ENCODE data around the gene KBTBD4. TPM values are rescaled to one million over a fixed set of nuclear protein-coding genes. Genes with fewer than 3 reads are reported as not detected.

KBTBD4 gene
- total RNA-seq, 2 donors from 2014 or later, result 26.9 to 27.3 TPM

- H3K36me3 Mint-ChIP-seq (ENCODE audit: low read depth), result peaks cover 9% of the 10 kb centered on the region
- no peak overlapping the region for H3K27ac Mint-ChIP-seq
- no peak overlapping the region for H3K4me3 Mint-ChIP-seq
- no peaks in the 10 kb centered on the region for H3K9me3 Mint-ChIP-seq
- ATAC-seq (replicated peaks), result no peak
- peaks cover 23% of the 10 kb centered on the region for H3K27me3 Mint-ChIP-seq
- H3K4me1 Mint-ChIP-seq, result peaks cover 5% of the 10 kb centered on the region
Measured at GRCh38 chr11:47595967-47596366, 17.2 kb upstream of the KBTBD4 start.

- ATAC-seq (replicated peaks), result no peak
- H3K27me3 Mint-ChIP-seq, result peaks cover 23% of the 10 kb centered on the region
- no peaks in the 10 kb centered on the region for H3K9me3 Mint-ChIP-seq
- peaks cover 9% of the 10 kb centered on the region for H3K36me3 Mint-ChIP-seq (ENCODE audit: low read depth)
- peaks cover 5% of the 10 kb centered on the region for H3K4me1 Mint-ChIP-seq
- H3K4me3 Mint-ChIP-seq, result no peak overlapping the region
- H3K27ac Mint-ChIP-seq, result no peak overlapping the region
Measured at GRCh38 chr11:47595029-47595428, 16.3 kb upstream of the KBTBD4 start.

- Mint-ChIP-seq H3K4me1 (peaks cover 5% of the 10 kb centered on the region), H3K36me3 (ENCODE audit: low read depth) (peaks cover 9% of the 10 kb centered on the region), H3K27ac (no peak within 1 kb of the TSS), H3K27me3 (peaks cover 23% of the 10 kb centered on the region), H3K9me3 (no peaks in the 10 kb centered on the region), H3K4me3 (no peak within 1 kb of the TSS)
- ATAC-seq (replicated peaks), result no peak
Measured at GRCh38 chr11:47593934-47594855, 15.4 kb upstream of the KBTBD4 start, which contains the start of gene C1QTNF4. Gene C1QTNF4 (minus strand): TSS chr11:47594411. CDS start chr11:47590810, 3,601 bp downstream.

GRCh38 chr11:47593492-47593933 is 14.7 kb upstream of the KBTBD4 start:
- no peak overlapping the region for H3K27ac Mint-ChIP-seq
- no peaks in the 10 kb centered on the region for H3K9me3 Mint-ChIP-seq
- peaks cover 23% of the 10 kb centered on the region for H3K27me3 Mint-ChIP-seq
- H3K4me3 Mint-ChIP-seq, result no peak overlapping the region
- ATAC-seq (replicated peaks), result no peak
- H3K36me3 Mint-ChIP-seq (ENCODE audit: low read depth), result peaks cover 9% of the 10 kb centered on the region
- peaks cover 5% of the 10 kb centered on the region for H3K4me1 Mint-ChIP-seq

GRCh38 chr11:47592970-47593369 is 14.2 kb upstream of the KBTBD4 start:
- Mint-ChIP-seq H3K27ac (no peak overlapping the region), H3K4me3 (no peak overlapping the region), H3K27me3 (peaks cover 23% of the 10 kb centered on the region), H3K36me3 (ENCODE audit: low read depth) (peaks cover 9% of the 10 kb centered on the region), H3K9me3 (no peaks in the 10 kb centered on the region), H3K4me1 (peaks cover 5% of the 10 kb centered on the region)
- ATAC-seq (replicated peaks), result no peak

- Mint-ChIP-seq H3K9me3 (no peaks in the 10 kb centered on the region), H3K27ac (no peak overlapping the region), H3K4me3 (no peak overlapping the region), H3K27me3 (peaks cover 23% of the 10 kb centered on the region), H3K4me1 (peaks cover 5% of the 10 kb centered on the region), H3K36me3 (ENCODE audit: low read depth) (peaks cover 9% of the 10 kb centered on the region)
- ATAC-seq (replicated peaks), result no peak
Measured at GRCh38 chr11:47592251-47592650, 13.5 kb upstream of the KBTBD4 start.

GRCh38 chr11:47591764-47592163 is 13.0 kb upstream of the KBTBD4 start:
- H3K27me3 Mint-ChIP-seq, result peaks cover 23% of the 10 kb centered on the region
- H3K9me3 Mint-ChIP-seq, result no peaks in the 10 kb centered on the region
- peaks cover 5% of the 10 kb centered on the region for H3K4me1 Mint-ChIP-seq
- no peak for ATAC-seq (replicated peaks)
- no peak overlapping the region for H3K4me3 Mint-ChIP-seq
- peaks cover 9% of the 10 kb centered on the region for H3K36me3 Mint-ChIP-seq (ENCODE audit: low read depth)
- H3K27ac Mint-ChIP-seq, result no peak overlapping the region

GRCh38 chr11:47589977-47590861 is 11.4 kb upstream of the KBTBD4 start:
- Mint-ChIP-seq H3K4me1 (peaks cover 5% of the 10 kb centered on the region), H3K4me3 (no peak overlapping the region), H3K36me3 (ENCODE audit: low read depth) (peaks cover 5% of the 10 kb centered on the region), H3K27me3 (peaks cover 15% of the 10 kb centered on the region), H3K27ac (no peak overlapping the region), H3K9me3 (no peaks in the 10 kb centered on the region)
- ATAC-seq (replicated peaks), result no peak

GRCh38 chr11:47589584-47589976 is 10.8 kb upstream of the KBTBD4 start:
- peaks cover 11% of the 10 kb centered on the region for H3K27me3 Mint-ChIP-seq
- no peak for ATAC-seq (replicated peaks)
- no peak overlapping the region for H3K4me3 Mint-ChIP-seq
- H3K4me1 Mint-ChIP-seq, result peaks cover 3% of the 10 kb centered on the region
- H3K9me3 Mint-ChIP-seq, result no peaks in the 10 kb centered on the region
- no peak overlapping the region for H3K27ac Mint-ChIP-seq
- H3K36me3 Mint-ChIP-seq (ENCODE audit: low read depth), result peaks cover 11% of the 10 kb centered on the region

- Mint-ChIP-seq H3K4me3 (no peak overlapping the region), H3K9me3 (no peaks in the 10 kb centered on the region), H3K36me3 (ENCODE audit: low read depth) (peaks cover 16% of the 10 kb centered on the region), H3K27me3 (peaks cover 8% of the 10 kb centered on the region), H3K4me1 (no peaks in the 10 kb centered on the region), H3K27ac (no peak overlapping the region)
- no peak for ATAC-seq (replicated peaks)
Measured at GRCh38 chr11:47589118-47589517, 10.3 kb upstream of the KBTBD4 start.

- no peak for ATAC-seq (replicated peaks)
- H3K27me3 Mint-ChIP-seq, result no peaks in the 10 kb centered on the region
- no peak overlapping the region for H3K4me3 Mint-ChIP-seq
- H3K36me3 Mint-ChIP-seq (ENCODE audit: low read depth), result peaks cover 29% of the 10 kb centered on the region
- no peak overlapping the region for H3K27ac Mint-ChIP-seq
- no peaks in the 10 kb centered on the region for H3K4me1 Mint-ChIP-seq
- no peaks in the 10 kb centered on the region for H3K9me3 Mint-ChIP-seq
Measured at GRCh38 chr11:47587723-47588326, 9.1 kb upstream of the KBTBD4 start.

GRCh38 chr11:47587039-47587716 is 8.4 kb upstream of the KBTBD4 start:
- ATAC-seq (replicated peaks), result peak; percentile 19
- no peaks in the 10 kb centered on the region for H3K27me3 Mint-ChIP-seq
- H3K4me1 Mint-ChIP-seq, result no peaks in the 10 kb centered on the region
- H3K36me3 Mint-ChIP-seq (ENCODE audit: low read depth), result peaks cover 35% of the 10 kb centered on the region
- H3K27ac Mint-ChIP-seq, result no peak overlapping the region
- no peaks in the 10 kb centered on the region for H3K9me3 Mint-ChIP-seq
- no peak overlapping the region for H3K4me3 Mint-ChIP-seq

- no peak within 1 kb of the TSS for H3K27ac Mint-ChIP-seq
- no peaks in the 10 kb centered on the region for H3K4me1 Mint-ChIP-seq
- ATAC-seq (replicated peaks), result no peak
Measured at GRCh38 chr11:47586098-47586855, 7.5 kb upstream of the KBTBD4 start, which contains the start of gene FAM180B. Gene FAM180B (plus strand): TSS chr11:47586678. CDS start chr11:47586769, 91 bp downstream.

More at GRCh38 chr11:47586098-47586855, 7.5 kb upstream of the KBTBD4 start, which contains the start of gene FAM180B:
- Mint-ChIP-seq H3K36me3 (ENCODE audit: low read depth) (peaks cover 44% of the 10 kb centered on the region), H3K9me3 (no peaks in the 10 kb centered on the region), H3K27me3 (no peaks in the 10 kb centered on the region), H3K4me3 (no peak within 1 kb of the TSS)

Data from activated T-helper 17 cell treated with anti-CD3 and anti-CD28 coated beads, Interleukin-2, amount 50 U/mL, for 72 hours (primary cell).